ENCODE data around the gene WDR41. TPM values are rescaled to one million over a fixed set of nuclear protein-coding genes. Genes with fewer than 3 reads are reported as not detected.
"Not testable (repeated sequence)": the region's sequence is repeated elsewhere in the genome, so short reads cannot be mapped to it uniquely, and the experiment has no call there.

Gene WDR41
- total RNA-seq, 1 donor from 2014 or later, result 81.8 TPM

DNA sequence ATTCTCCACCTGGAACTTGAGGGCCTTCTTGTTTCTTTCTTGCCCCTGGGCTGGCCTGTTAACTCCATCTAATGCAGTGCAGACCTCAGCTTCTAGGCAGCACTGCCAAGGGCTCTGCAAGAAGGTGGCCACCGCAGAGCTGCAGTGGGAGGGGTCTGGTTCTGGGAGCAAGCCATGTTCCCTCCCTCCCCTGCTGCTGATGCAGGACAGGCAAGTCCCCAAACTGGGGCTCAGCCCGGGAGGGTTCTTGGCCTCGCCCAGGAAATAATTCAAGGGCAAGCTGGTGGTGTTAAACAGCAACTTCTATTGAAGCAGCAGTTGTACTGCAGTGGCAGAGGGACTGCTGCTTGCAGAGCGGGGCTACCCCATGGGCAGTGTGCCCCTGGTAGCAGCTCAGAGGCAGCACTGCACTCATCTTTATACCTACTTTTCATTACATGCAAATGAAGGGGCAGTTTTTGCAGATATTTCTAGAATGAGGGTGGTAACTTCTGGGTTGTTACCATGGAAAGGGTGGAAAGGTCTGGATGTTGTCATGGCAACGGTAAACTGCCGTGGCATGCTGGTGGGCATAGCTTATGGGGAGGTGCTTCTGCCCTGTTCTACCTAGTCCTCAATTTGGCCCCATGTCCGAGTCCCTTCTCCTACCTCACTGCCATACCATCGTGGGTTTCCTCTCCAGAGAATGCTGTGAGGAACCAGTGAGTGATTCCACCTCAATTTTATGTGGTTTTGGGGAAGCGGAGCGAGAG lies 82.1 kb downstream of the WDR41 start:
- no peak for DNase-seq (ENCODE audit: low read depth, low spot score)

- DNase-seq (ENCODE audit: low read depth, low spot score), result no peak
These were observed 85.0 kb downstream of the WDR41 start for GRCh38 chr5:77407152-77407551.

DNA sequence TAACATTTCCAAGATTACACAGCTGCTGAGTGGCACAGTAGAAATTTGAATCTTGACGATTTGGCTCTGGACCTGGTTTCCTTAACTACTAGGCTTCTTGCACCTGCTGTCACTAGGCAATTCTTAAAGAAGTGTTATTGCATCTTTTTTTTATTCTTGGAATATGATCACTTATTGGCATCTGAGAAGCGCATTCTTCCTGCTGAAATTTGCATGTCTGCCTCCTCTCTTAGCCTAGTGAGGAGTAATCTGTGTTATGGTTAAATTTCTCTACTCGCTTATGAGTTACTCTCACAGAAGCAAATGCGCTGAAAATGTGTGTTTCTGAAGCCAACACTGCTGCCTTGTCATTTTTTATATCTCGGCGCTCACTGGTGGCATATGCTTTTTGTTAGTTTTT lies 89.3 kb downstream of the WDR41 start:
- no peak for DNase-seq (ENCODE audit: low read depth, low spot score)

- no peak for DNase-seq (ENCODE audit: low read depth, low spot score)
These were observed 91.5 kb downstream of the WDR41 start for GRCh38 chr5:77400645-77401044.

- no peak for DNase-seq (ENCODE audit: low read depth, low spot score)
These were observed 93.2 kb downstream of the WDR41 start for GRCh38 chr5:77398896-77399295.

- no peak for DNase-seq (ENCODE audit: low read depth, low spot score)
These were observed 93.7 kb downstream of the WDR41 start for GRCh38 chr5:77398458-77398857.

DNA sequence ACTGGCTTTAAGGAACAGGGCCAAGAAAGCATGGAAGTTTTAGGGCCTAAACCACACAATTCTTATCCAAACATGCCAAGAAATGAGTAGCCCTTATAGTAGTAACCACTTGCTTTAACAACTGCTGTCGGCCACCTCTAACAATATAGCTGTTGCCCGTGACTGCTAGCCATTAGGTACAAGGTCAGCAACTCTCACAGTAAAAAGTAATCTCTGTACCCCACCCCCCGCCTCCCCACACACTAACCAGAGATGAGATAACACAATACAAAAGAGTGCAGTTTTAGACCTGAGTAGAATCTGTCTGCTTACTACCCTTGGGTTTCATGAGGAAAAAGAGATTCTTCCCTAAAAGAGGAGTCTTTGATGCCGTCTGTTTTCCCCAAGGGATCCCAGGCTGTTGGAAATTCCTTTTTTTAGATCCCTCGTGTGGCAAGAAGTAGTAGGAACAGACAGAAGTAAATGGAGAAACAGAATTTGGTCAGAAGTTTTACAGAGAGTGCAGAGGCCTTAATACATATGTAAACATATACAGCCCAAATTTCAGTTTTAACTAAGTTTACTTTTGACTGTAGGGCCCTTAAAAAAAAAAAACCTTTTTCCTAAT lies 94.3 kb downstream of the WDR41 start:
- DNase-seq (ENCODE audit: low read depth, low spot score), result no peak

- DNase-seq (ENCODE audit: low read depth, low spot score), result no peak
These were observed 96.1 kb downstream of the WDR41 start for GRCh38 chr5:77396017-77396416.

- DNase-seq (ENCODE audit: low read depth, low spot score), result no peak
These were observed 97.9 kb downstream of the WDR41 start for GRCh38 chr5:77394064-77394715.

DNA sequence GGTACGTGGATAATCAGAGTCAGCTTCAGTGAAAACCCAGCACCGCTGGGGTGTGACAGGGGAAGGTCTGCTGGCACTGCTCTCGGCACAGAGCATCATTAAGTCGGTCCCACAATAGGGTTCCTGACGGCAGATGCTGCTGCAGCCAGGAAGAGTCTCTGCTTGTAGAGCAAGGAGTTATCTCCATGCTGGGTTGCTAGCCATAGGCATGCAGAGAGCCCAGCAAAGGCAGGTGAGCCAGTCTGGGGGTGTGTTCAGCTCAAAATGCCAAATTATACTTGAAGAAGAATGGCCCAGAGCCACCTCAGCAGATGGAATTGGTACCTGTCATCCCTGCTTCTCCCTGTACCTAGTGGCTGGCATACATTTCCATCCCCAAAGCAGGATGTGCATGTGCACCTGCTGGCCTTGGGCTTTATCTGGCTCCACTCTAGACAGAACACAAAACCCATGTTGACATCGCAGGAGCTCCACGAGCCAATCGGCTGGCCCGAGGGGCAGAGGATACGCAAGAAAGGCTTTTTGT lies 100.8 kb downstream of the WDR41 start:
- DNase-seq (ENCODE audit: low read depth, low spot score), result no peak

DNA sequence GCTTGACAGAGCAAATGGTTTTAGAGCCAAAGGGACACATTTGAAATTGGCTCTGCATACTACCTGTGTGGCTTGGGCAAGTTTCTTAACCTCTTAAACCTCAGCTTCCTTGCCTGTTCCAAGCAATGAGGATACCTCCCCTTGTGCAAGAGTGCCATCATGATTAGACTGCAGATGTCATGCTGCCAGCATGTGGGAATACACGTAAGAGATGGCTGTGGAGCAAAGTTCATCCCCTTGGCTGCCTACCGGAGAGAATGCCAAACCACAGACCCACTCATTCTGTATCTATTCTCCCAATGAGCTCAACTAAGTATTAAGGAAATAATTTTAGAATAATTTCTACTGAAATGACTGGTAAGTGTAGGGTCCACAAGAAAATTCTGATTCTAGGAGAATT lies 101.3 kb downstream of the WDR41 start:
- no peak for DNase-seq (ENCODE audit: low read depth, low spot score)

DNA sequence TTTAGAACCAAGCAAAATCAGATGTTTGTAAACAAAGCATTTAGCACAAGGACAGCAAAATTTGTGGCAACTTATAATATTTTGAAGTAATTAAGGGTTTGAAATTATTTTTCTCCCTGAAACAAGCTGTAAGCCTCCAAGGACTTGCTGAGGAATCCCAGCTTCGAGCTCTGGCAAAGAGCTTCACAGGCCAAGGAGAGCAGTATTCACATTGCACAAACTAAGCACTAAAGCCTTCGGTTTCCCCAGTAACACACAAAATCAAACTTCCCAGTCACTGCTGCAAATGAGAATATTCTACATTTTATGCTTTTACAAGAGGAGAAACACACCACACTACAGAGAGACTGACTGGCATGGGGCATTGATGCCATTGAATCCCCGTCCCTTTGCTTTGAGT lies 101.9 kb downstream of the WDR41 start:
- no peak for DNase-seq (ENCODE audit: low read depth, low spot score)

DNA sequence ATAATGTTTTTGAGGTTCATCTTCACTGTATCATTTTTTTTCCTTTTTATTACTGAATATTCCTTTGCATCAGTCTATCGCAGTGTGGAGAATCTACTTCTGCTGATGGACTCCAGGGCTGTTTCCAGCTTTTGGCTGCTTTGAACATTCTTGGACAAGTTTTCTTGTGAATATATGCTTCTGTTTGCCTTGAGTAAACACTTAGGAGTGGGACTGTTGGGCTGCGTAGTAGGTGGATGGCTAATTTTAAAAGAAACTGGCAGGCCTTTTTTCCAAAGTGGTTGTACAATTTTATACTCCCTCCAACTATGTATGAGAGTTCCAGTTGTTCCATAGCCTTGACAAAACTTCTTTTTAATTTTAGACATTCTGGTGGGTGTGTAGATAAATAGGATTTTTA lies 102.4 kb downstream of the WDR41 start:
- no peak for DNase-seq (ENCODE audit: low read depth, low spot score)

- DNase-seq (ENCODE audit: low read depth, low spot score), result not testable (repeated sequence)
These were observed 105.8 kb downstream of the WDR41 start for GRCh38 chr5:77386340-77386739.

- DNase-seq (ENCODE audit: low read depth, low spot score), result not testable (repeated sequence)
These were observed 108.8 kb downstream of the WDR41 start for GRCh38 chr5:77383336-77383735.

Other genes starting within 250 kb of the WDR41 start
- not detected in 2 replicates for gene OTP, start 146.4 kb upstream of the WDR41 start, total RNA-seq